SJSA1 (cell line): ENCODE measurements around the gene UNK. TPM values are rescaled to one million over a fixed set of nuclear protein-coding genes. Genes with fewer than 3 reads are reported as not detected.
"Not testable (repeated sequence)": the region's sequence is repeated elsewhere in the genome, so short reads cannot be mapped to it uniquely, and the experiment has no call there.

Experiments
- DNase-seq, 2 experiments: peaks; one replicate each; pipeline ENCODE4 v3.0.0-alpha.2; 2015 to 2020; ENCODE audit warnings: low spot score in 2 of 2, low read depth in 1 of 2
- H3K27ac ChIP-seq: fragments of 250-450 bp; sonication (Bioruptor Pico); 2 replicates; pipeline ENCODE4 v1.5.1; 2020; ENCODE audit warnings: mild to moderate bottlenecking, moderate library complexity
- H3K27me3 ChIP-seq: fragments of 250-450 bp; sonication (Bioruptor Pico); replicated peaks from 2 replicates; pipeline ENCODE4 v1.5.1; 2020; ENCODE audit warnings: mild to moderate bottlenecking, moderate library complexity
- H3K36me3 ChIP-seq: fragments of 250-450 bp; sonication (Bioruptor Pico); 2 replicates; pipeline ENCODE4 v1.5.1; 2020; ENCODE audit warnings: mild to moderate bottlenecking
- H3K4me1 ChIP-seq: fragments of 250-450 bp; sonication (Bioruptor Pico); replicated peaks from 2 replicates; pipeline ENCODE4 v1.6.1; 2021; ENCODE audit warnings: mild to moderate bottlenecking
- H3K4me3 ChIP-seq: fragments of 250-450 bp; sonication (Bioruptor Pico); 2 replicates; pipeline ENCODE4 v1.5.1; 2020; ENCODE audit warnings: mild to moderate bottlenecking
- H3K9me3 ChIP-seq: fragments of 250-450 bp; sonication (Bioruptor Pico); replicated peaks from 2 replicates; pipeline ENCODE4 v1.5.1; 2020; ENCODE audit warnings: mild to moderate bottlenecking
- total RNA-seq: library from RNA; depleted of rRNA; stranded (reverse); fragments of >200 nt; shearing (Covaris generic); gene quantifications from 2 replicates; pipeline ENCODE4 v1.2.3, GENCODE V29; 2014

The UNK gene
- total RNA-seq, 1 experiment from 2014 or later: 42.8 TPM

GRCh38 chr17:75757086-75757681 lies 27.4 kb upstream of the UNK start:
- DNase-seq: peak in 1 of 2 experiments; percentile 53
- peaks cover 2% of the 10 kb centered on the region; the same call in 1 of the 2 replicates for H3K36me3 ChIP-seq

GRCh38 chr17:75758131-75758905 lies 26.3 kb upstream of the UNK start:
- H3K9me3 ChIP-seq: no peaks in the 10 kb centered on the region
- no peak overlapping the region for H3K4me3 ChIP-seq
- peaks cover 10% of the 10 kb centered on the region for H3K4me1 ChIP-seq
- H3K27me3 ChIP-seq: no peaks in the 10 kb centered on the region
- no peak for DNase-seq
- H3K36me3 ChIP-seq: peaks cover 11% of the 10 kb centered on the region; the same call in 1 of the 2 replicates
- H3K27ac ChIP-seq: no peak overlapping the region

More at GRCh38 chr17:75757086-75757681, 27.4 kb upstream of the UNK start:
- H3K27me3 ChIP-seq: no peaks in the 10 kb centered on the region
- no peaks in the 10 kb centered on the region for H3K9me3 ChIP-seq
- H3K4me1 ChIP-seq: peaks cover 12% of the 10 kb centered on the region
- H3K4me3 ChIP-seq: no peak overlapping the region
- H3K27ac ChIP-seq: no peak overlapping the region

GRCh38 chr17:75759457-75759856 lies 25.1 kb upstream of the UNK start:
- H3K27ac ChIP-seq: no peak overlapping the region
- no peaks in the 10 kb centered on the region for H3K27me3 ChIP-seq
- DNase-seq: no peak
- peaks cover 11% of the 10 kb centered on the region for H3K4me1 ChIP-seq
- H3K36me3 ChIP-seq: peaks cover 10% of the 10 kb centered on the region; the same call in 1 of the 2 replicates
- no peak overlapping the region for H3K4me3 ChIP-seq
- no peaks in the 10 kb centered on the region for H3K9me3 ChIP-seq

GRCh38 chr17:75759978-75760640 lies 24.5 kb upstream of the UNK start:
- not testable (repeated sequence) for DNase-seq, H3K4me3 ChIP-seq, H3K27me3 ChIP-seq, H3K27ac ChIP-seq, H3K36me3 ChIP-seq, H3K9me3 ChIP-seq
- peaks cover 16% of the 10 kb centered on the region for H3K4me1 ChIP-seq

GRCh38 chr17:75762513-75763268 lies 21.9 kb upstream of the UNK start:
- H3K27me3 ChIP-seq: no peaks in the 10 kb centered on the region
- H3K27ac ChIP-seq: no peak overlapping the region

GRCh38 chr17:75763269-75763607 lies 21.4 kb upstream of the UNK start:
- DNase-seq: no peak

More at GRCh38 chr17:75762513-75763268, 21.9 kb upstream of the UNK start:
- H3K4me3 ChIP-seq: no peak overlapping the region
- peaks cover 10% of the 10 kb centered on the region; the same call in 1 of the 2 replicates for H3K36me3 ChIP-seq
- H3K4me1 ChIP-seq: peaks cover 16% of the 10 kb centered on the region
- no peak for DNase-seq
- H3K9me3 ChIP-seq: no peaks in the 10 kb centered on the region

GRCh38 chr17:75763613-75764416 lies 20.8 kb upstream of the UNK start:
- peaks cover 10% of the 10 kb centered on the region; the same call in 1 of the 2 replicates for H3K36me3 ChIP-seq
- no peaks in the 10 kb centered on the region for H3K27me3 ChIP-seq
- H3K4me1 ChIP-seq: peaks cover 16% of the 10 kb centered on the region
- H3K27ac ChIP-seq: no peak overlapping the region
- no peak for DNase-seq
- H3K4me3 ChIP-seq: peak overlapping the region; percentile 56
- no peaks in the 10 kb centered on the region for H3K9me3 ChIP-seq

More at GRCh38 chr17:75763269-75763607, 21.4 kb upstream of the UNK start:
- H3K4me1 ChIP-seq: peaks cover 16% of the 10 kb centered on the region
- H3K4me3 ChIP-seq: no peak overlapping the region
- H3K36me3 ChIP-seq: peaks cover 10% of the 10 kb centered on the region; the same call in 1 of the 2 replicates
- no peak overlapping the region for H3K27ac ChIP-seq
- no peaks in the 10 kb centered on the region for H3K27me3 ChIP-seq
- no peaks in the 10 kb centered on the region for H3K9me3 ChIP-seq

- Histone ChIP-seq H3K4me1 (peaks cover 16% of the 10 kb centered on the region), H3K27ac (no peak overlapping the region), H3K27me3 (no peaks in the 10 kb centered on the region), H3K4me3 (peak overlapping the region; percentile 56), H3K9me3 (no peaks in the 10 kb centered on the region), H3K36me3 (peaks cover 10% of the 10 kb centered on the region; the same call in 1 of the 2 replicates)
- no peak for DNase-seq
Observed at GRCh38 chr17:75764417-75764710, 20.2 kb upstream of the UNK start.

- no peak within 1 kb of the TSS for H3K27ac ChIP-seq
- peak; percentile 82 to 83 for DNase-seq
Observed at GRCh38 chr17:75764711-75765421, 19.7 kb upstream of the UNK start, which contains the start of gene GALK1. TSS of gene GALK1 (minus strand) at chr17:75765192. CDS start at chr17:75765136, 56 bp downstream.

GRCh38 chr17:75765981-75766380 lies 18.6 kb upstream of the UNK start:
- no peak for DNase-seq
- H3K4me1 ChIP-seq: peaks cover 16% of the 10 kb centered on the region
- no peak overlapping the region for H3K27ac ChIP-seq
- no peak overlapping the region for H3K4me3 ChIP-seq
- no peaks in the 10 kb centered on the region for H3K27me3 ChIP-seq
- peaks cover 10% of the 10 kb centered on the region; the same call in 1 of the 2 replicates for H3K36me3 ChIP-seq
- H3K9me3 ChIP-seq: no peaks in the 10 kb centered on the region

More at GRCh38 chr17:75764711-75765421, 19.7 kb upstream of the UNK start, which contains the start of gene GALK1:
- no peaks in the 10 kb centered on the region for H3K9me3 ChIP-seq
- peaks cover 16% of the 10 kb centered on the region for H3K4me1 ChIP-seq
- peak within 1 kb of the TSS; percentile 56 for H3K4me3 ChIP-seq
- H3K36me3 ChIP-seq: peaks cover 10% of the 10 kb centered on the region; the same call in 1 of the 2 replicates
- H3K27me3 ChIP-seq: no peaks in the 10 kb centered on the region

GRCh38 chr17:75767881-75768280 lies 16.7 kb upstream of the UNK start:
- Histone ChIP-seq H3K27me3 (no peaks in the 10 kb centered on the region), H3K4me3 (no peak overlapping the region), H3K4me1 (peaks cover 16% of the 10 kb centered on the region), H3K36me3 (peaks cover 5% of the 10 kb centered on the region; the same call in 1 of the 2 replicates), H3K27ac (no peak overlapping the region), H3K9me3 (no peaks in the 10 kb centered on the region)
- DNase-seq: no peak

- Histone ChIP-seq H3K36me3 (peaks cover 8% of the 10 kb centered on the region), H3K9me3 (no peaks in the 10 kb centered on the region), H3K27me3 (no peaks in the 10 kb centered on the region), H3K27ac (no peak overlapping the region), H3K4me1 (peaks cover 4% of the 10 kb centered on the region), H3K4me3 (no peak overlapping the region)
- DNase-seq: no peak
Observed at GRCh38 chr17:75769536-75769935, 15.1 kb upstream of the UNK start.
